GM19438 (cell line): Measurements from ENCODE around the gene CABP7.

Experiments
- ATAC-seq: cut with Tn5 transposase; IDR thresholded peaks from one replicate; pipeline ENCODE4 v1.9.1; 2021; ENCODE audit warnings: low read depth; ENCODE audit not compliant: unreplicated experiment

CABP7 gene

GRCh38 chr22:29702000-29702930 is 17.5 kb upstream of the CABP7 start:
- no peak for ATAC-seq

GRCh38 chr22:29702931-29703501 is 16.8 kb upstream of the CABP7 start:
- ATAC-seq: no peak

GRCh38 chr22:29703569-29704195 is 16.1 kb upstream of the CABP7 start:
- no peak for ATAC-seq

- ATAC-seq: no peak
These were observed 15.1 kb upstream of the CABP7 start for GRCh38 chr22:29704528-29705285.

- ATAC-seq: no peak
These were observed 14.2 kb upstream of the CABP7 start for GRCh38 chr22:29705651-29706050.

- ATAC-seq: no peak
These were observed 13.3 kb upstream of the CABP7 start for GRCh38 chr22:29706486-29706885.

- no peak for ATAC-seq
These were observed 12.8 kb upstream of the CABP7 start for GRCh38 chr22:29707010-29707409.

- ATAC-seq: no peak
These were observed 12.3 kb upstream of the CABP7 start for GRCh38 chr22:29707471-29707870.

- ATAC-seq: no peak
These were observed 9.6 kb upstream of the CABP7 start for GRCh38 chr22:29710193-29710592.

GRCh38 chr22:29710922-29711593 is 8.7 kb upstream of the CABP7 start:
- ATAC-seq: no peak

- ATAC-seq: no peak
These were observed 7.7 kb upstream of the CABP7 start for GRCh38 chr22:29712119-29712518.

GRCh38 chr22:29713156-29713727 is 6.6 kb upstream of the CABP7 start:
- ATAC-seq: no peak

GRCh38 chr22:29715240-29715639 is 4.6 kb upstream of the CABP7 start:
- ATAC-seq: no peak

- ATAC-seq: no peak
These were observed 4.1 kb upstream of the CABP7 start for GRCh38 chr22:29715705-29716104.

- no peak for ATAC-seq
These were observed 2.8 kb upstream of the CABP7 start for GRCh38 chr22:29716814-29717545.

- no peak for ATAC-seq
These were observed 2.0 kb upstream of the CABP7 start for GRCh38 chr22:29717789-29718188.

GRCh38 chr22:29718949-29719898 is 579 bp upstream of the CABP7 start:
- no peak for ATAC-seq

- ATAC-seq: no peak
These were observed 1.1 kb downstream of the CABP7 start for GRCh38 chr22:29720811-29721323.
